Measurements from ENCODE around the gene PLA2G2E. TPM values are rescaled to one million over a fixed set of nuclear protein-coding genes. Genes with fewer than 3 reads are reported as not detected.

PLA2G2E gene
- total and polyA plus RNA-seq, 2 donors (not counting 1 experiment from before 2014, with no cell fraction given) = not detected

DNA sequence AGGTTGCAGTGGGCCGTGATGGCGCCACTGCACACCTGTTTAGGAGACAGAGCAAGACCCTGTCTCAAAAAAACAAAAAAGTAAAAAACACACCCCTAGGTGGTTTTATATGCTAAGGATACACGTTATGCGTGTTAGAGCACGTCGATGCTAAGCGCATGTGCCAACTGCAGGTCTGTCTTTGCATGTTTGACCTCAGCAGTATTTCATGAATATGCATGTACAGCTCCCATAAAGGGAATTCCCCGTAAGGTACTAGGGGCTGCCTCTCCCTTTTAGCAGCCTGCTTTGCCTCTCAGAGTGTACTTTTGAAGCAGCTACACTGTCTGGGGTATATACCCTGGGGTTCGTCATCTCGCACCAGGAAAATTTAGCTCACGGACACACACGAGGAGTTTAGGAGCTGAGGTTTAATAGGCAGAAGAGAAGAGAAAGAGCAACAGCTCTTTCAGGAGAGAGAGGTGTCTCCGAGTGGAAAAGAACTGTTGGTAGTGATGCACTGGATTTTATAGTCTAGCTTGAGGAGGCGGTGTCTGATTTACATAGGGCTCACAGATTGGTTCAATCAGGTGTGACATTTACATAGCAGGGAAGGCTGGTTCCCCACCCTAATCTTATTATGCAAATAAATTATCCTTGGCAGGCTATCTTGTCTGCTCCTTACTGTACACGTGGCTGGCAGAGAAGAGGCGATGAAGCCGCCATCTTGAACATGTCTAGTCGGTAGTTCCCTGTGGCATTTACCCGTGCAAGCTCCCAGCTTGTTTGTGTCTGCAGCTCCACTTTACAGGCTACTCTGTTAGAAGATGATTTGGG lies 45.4 kb downstream of the PLA2G2E start:
- no peak for TF ChIP-seq EZH2 (IDR thresholded peaks at IDR 0.05; ENCODE audit: low read length, missing control alignments)
- TF ChIP-seq, protein P1, sequence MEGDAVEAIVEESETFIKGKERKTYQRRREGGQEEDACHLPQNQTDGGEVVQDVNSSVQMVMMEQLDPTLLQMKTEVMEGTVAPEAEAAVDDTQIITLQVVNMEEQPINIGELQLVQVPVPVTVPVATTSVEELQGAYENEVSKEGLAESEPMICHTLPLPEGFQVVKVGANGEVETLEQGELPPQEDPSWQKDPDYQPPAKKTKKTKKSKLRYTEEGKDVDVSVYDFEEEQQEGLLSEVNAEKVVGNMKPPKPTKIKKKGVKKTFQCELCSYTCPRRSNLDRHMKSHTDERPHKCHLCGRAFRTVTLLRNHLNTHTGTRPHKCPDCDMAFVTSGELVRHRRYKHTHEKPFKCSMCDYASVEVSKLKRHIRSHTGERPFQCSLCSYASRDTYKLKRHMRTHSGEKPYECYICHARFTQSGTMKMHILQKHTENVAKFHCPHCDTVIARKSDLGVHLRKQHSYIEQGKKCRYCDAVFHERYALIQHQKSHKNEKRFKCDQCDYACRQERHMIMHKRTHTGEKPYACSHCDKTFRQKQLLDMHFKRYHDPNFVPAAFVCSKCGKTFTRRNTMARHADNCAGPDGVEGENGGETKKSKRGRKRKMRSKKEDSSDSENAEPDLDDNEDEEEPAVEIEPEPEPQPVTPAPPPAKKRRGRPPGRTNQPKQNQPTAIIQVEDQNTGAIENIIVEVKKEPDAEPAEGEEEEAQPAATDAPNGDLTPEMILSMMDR (conservative IDR thresholded peaks at IDR 0.05 in 1 of 2, IDR thresholded peaks at IDR 0.05 in 1 of 2; ENCODE audit: low read depth in 1 of 2, low read length in 2 of 2) = no peak
- Histone ChIP-seq H3K27me3 (ENCODE audit: control insufficient read depth, insufficient read depth, low read length) (peaks cover 4% of the 10 kb centered on the region), H4K20me1 (ENCODE audit: control insufficient read depth, extremely low read depth, insufficient read depth, low read length) (no peaks in the 10 kb centered on the region), H3K9me3 (ENCODE audit: control insufficient read depth, insufficient read depth, low read depth, low read length) (no peaks in the 10 kb centered on the region), H3K9ac (ENCODE audit: insufficient read depth, low read length) (no peak overlapping the region), H2AFZ (ENCODE audit: low read length) (no peak overlapping the region), H3K4me3 (replicated peaks in 1 of 4; ENCODE audit: control extremely low read depth in 1 of 4, insufficient read depth in 1 of 4, low read depth in 3 of 4, low read length in 4 of 4) (no peak overlapping the region), H3K27ac (ENCODE audit: insufficient read depth, low read length) (no peak overlapping the region), H3K36me3 (ENCODE audit: control insufficient read depth, insufficient read depth, low read length) (no peaks in the 10 kb centered on the region), H3K4me1 (ENCODE audit: control insufficient read depth, extremely low read depth, insufficient read depth, low read length) (no peaks in the 10 kb centered on the region), H3K79me2 (ENCODE audit: control insufficient read depth, insufficient read depth, low read length) (peaks cover 3% of the 10 kb centered on the region), H3K4me2 (ENCODE audit: extremely low read depth, insufficient read depth, low read length) (no peak overlapping the region)
- DNase-seq (ENCODE audit: low read depth in 2 of 2) = no peak

DNA sequence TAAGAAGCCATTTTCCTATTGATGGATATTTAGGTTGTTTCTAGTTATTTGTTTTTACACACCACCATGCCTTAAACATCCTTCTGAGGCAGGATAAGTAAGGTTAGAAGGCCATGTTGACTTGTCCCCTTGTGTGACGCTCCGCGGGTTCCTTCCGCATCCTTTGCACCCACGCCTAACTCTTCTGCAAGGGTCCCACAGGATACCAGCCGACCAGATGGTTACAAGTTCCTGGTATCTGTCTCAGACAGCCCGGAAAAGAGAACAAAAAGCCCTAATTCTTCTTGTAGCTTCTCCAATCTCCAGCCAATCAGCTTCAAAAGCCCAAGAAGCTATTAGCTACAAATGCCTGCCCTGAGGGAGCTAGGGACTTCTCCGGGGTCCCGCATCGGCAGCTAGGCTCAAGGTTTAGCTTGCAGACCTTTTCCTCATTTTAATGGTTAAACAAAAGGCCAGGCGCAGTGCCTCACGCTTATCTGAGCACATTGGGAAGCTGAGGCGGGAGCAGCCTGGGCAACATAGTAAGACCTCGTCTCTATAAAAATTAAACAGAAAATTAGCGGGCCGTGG lies 46.2 kb downstream of the PLA2G2E start:
- Histone ChIP-seq H3K4me3 (replicated peaks in 1 of 4; ENCODE audit: control extremely low read depth in 1 of 4, insufficient read depth in 1 of 4, low read depth in 3 of 4, low read length in 4 of 4) (no peak overlapping the region), H3K27ac (ENCODE audit: insufficient read depth, low read length) (no peak overlapping the region), H4K20me1 (ENCODE audit: control insufficient read depth, extremely low read depth, insufficient read depth, low read length) (no peaks in the 10 kb centered on the region), H3K27me3 (ENCODE audit: control insufficient read depth, insufficient read depth, low read length) (peaks cover 4% of the 10 kb centered on the region), H3K4me2 (ENCODE audit: extremely low read depth, insufficient read depth, low read length) (no peak overlapping the region), H3K4me1 (ENCODE audit: control insufficient read depth, extremely low read depth, insufficient read depth, low read length) (no peaks in the 10 kb centered on the region), H3K36me3 (ENCODE audit: control insufficient read depth, insufficient read depth, low read length) (no peaks in the 10 kb centered on the region), H3K9ac (ENCODE audit: insufficient read depth, low read length) (no peak overlapping the region), H3K9me3 (ENCODE audit: control insufficient read depth, insufficient read depth, low read depth, low read length) (no peaks in the 10 kb centered on the region), H3K79me2 (ENCODE audit: control insufficient read depth, insufficient read depth, low read length) (no peaks in the 10 kb centered on the region), H2AFZ (ENCODE audit: low read length) (no peak overlapping the region)
- TF ChIP-seq, protein P1 (conservative IDR thresholded peaks at IDR 0.05 in 1 of 2, IDR thresholded peaks at IDR 0.05 in 1 of 2; ENCODE audit: low read depth in 1 of 2, low read length in 2 of 2) = no peak
- no peak for TF ChIP-seq EZH2 (IDR thresholded peaks at IDR 0.05; ENCODE audit: low read length, missing control alignments)
- DNase-seq (ENCODE audit: low read depth in 2 of 2) = no peak

DNA sequence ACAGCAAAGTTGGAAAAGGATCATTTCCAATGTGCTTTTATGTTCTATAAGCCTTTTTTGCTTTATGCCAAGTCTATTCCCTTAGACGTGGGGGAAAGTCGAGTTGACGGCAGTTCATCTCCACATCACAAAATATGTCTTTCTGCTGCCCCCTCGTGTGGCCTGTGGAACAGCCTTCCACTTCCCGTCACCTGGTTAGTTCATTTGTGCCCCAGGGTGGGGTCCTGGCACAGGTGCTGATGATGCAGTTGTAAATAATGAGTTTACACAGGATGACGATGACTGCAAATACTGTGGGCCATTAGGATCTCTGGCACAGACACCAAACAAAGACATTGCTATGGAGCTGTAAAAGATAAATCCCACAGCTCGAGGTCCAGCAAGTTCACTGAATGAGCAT lies 51.2 kb downstream of the PLA2G2E start:
- no peak overlapping the region for H2AFZ ChIP-seq (ENCODE audit: low read length)

More for the DNA sequence above, 51.2 kb downstream of the PLA2G2E start:
- DNase-seq (ENCODE audit: low read depth in 2 of 2) = no peak
- no peak overlapping the region for H3K9ac ChIP-seq (ENCODE audit: insufficient read depth, low read length)
- H3K27me3 ChIP-seq (ENCODE audit: control insufficient read depth, insufficient read depth, low read length) = peaks cover 1% of the 10 kb centered on the region
- H3K9me3 ChIP-seq (ENCODE audit: control insufficient read depth, insufficient read depth, low read depth, low read length) = no peaks in the 10 kb centered on the region
- no peak overlapping the region for H3K4me2 ChIP-seq (ENCODE audit: extremely low read depth, insufficient read depth, low read length)
- TF ChIP-seq, protein P1 (conservative IDR thresholded peaks at IDR 0.05 in 1 of 2, IDR thresholded peaks at IDR 0.05 in 1 of 2; ENCODE audit: low read depth in 1 of 2, low read length in 2 of 2) = no peak
- TF ChIP-seq EZH2 (IDR thresholded peaks at IDR 0.05; ENCODE audit: low read length, missing control alignments) = no peak
- H4K20me1 ChIP-seq (ENCODE audit: control insufficient read depth, extremely low read depth, insufficient read depth, low read length) = no peaks in the 10 kb centered on the region
- no peak overlapping the region for H3K27ac ChIP-seq (ENCODE audit: insufficient read depth, low read length)
- H3K79me2 ChIP-seq (ENCODE audit: control insufficient read depth, insufficient read depth, low read length) = no peaks in the 10 kb centered on the region
- no peak overlapping the region for H3K4me3 ChIP-seq (replicated peaks in 1 of 4; ENCODE audit: control extremely low read depth in 1 of 4, insufficient read depth in 1 of 4, low read depth in 3 of 4, low read length in 4 of 4)
- H3K36me3 ChIP-seq (ENCODE audit: control insufficient read depth, insufficient read depth, low read length) = no peaks in the 10 kb centered on the region
- no peaks in the 10 kb centered on the region for H3K4me1 ChIP-seq (ENCODE audit: control insufficient read depth, extremely low read depth, insufficient read depth, low read length)
